ENCODE measurements around the gene FGFR4. TPM values are rescaled to one million over a fixed set of nuclear protein-coding genes. Genes with fewer than 3 reads are reported as not detected.
A peak's percentile ranks its signal among the peaks of the same experiment; 100 is the strongest.

Gene FGFR4
- total and polyA plus RNA-seq, 2 donors (not counting 1 experiment from before 2014, with no cell fraction given), result 1.2 to 2.7 TPM

GRCh38 chr5:177124486-177124991 is 37.8 kb downstream of the FGFR4 start:
- peak overlapping the region; percentile 37 for H3K27ac Mint-ChIP-seq
- H3K27ac ChIP-seq (ENCODE audit: low read length in 2 of 2), result peak overlapping the region; percentile 50 to 73
- no peaks in the 10 kb centered on the region for H4K20me1 ChIP-seq (ENCODE audit: control insufficient read depth, insufficient read depth, low read length, poor library complexity, severe bottlenecking)
- no peaks in the 10 kb centered on the region for H3K79me2 ChIP-seq (ENCODE audit: control insufficient read depth, insufficient read depth, low read length)
- peak overlapping the region; percentile 1 for H3K9ac ChIP-seq (ENCODE audit: low read length)
- H3K4me2 ChIP-seq (replicated peaks; ENCODE audit: low read depth, low read length, poor library complexity, severe bottlenecking), result peak overlapping the region; percentile 52
- H2AFZ ChIP-seq (ENCODE audit: insufficient read depth, low read depth, low read length, poor library complexity, severe bottlenecking), result peak overlapping the region; percentile 44
- H3K4me1 Mint-ChIP-seq, result peaks cover 31% of the 10 kb centered on the region
- no peak for TF ChIP-seq CTCF (IDR thresholded peaks at IDR 0.05)
- no peak for TF ChIP-seq EZH2 (IDR thresholded peaks at IDR 0.05; ENCODE audit: borderline replicate concordance, insufficient read depth, low read depth, low read length, poor library complexity, severe bottlenecking)
- ChIA-PET POLR2A (interaction anchor here (0.6 to 1.4 kb wide), 2 partner anchors 9 to 16 kb away, joined by 3 to 8 read pairs; partner anchors contain the start of gene NSD1), CTCF (interaction anchor here (0.6 to 9.5 kb wide), 6 partner anchors 8 to 464 kb away, joined by 3 to 89 read pairs (median 4); no protein-coding TSS in a partner anchor)
- peak; percentile 71 for ATAC-seq (ENCODE audit: low read depth)
- DNase-seq, result peak; percentile 59
- intact Hi-C loops (cut with micrococcal nuclease), result no loop called here
- no peaks in the 10 kb centered on the region for H3K9me3 ChIP-seq (ENCODE audit: control extremely low read depth in 1 of 3, control insufficient read depth in 2 of 3, insufficient read depth in 1 of 3, low read length in 2 of 3)
- 94% methylated on average over 2 of the region's 4 CpGs for WGBS (ENCODE audit: insufficient coverage)
- H3K4me1 ChIP-seq (ENCODE audit: control insufficient read depth in 2 of 2, insufficient read depth in 2 of 2, low read length in 2 of 2), result peaks cover 13 to 28% of the 10 kb centered on the region in 2 donors
- peak overlapping the region in 2 of 5 experiments; percentile 13 to 14 for H3K4me3 ChIP-seq (ENCODE audit: control extremely low read depth in 1 of 5, extremely low read depth in 1 of 5, insufficient read depth in 1 of 5, low read depth in 2 of 5, low read length in 4 of 5)
- no peaks in the 10 kb centered on the region for H3K27me3 ChIP-seq (replicated peaks in 1 of 4; ENCODE audit: control extremely low read depth in 1 of 4, control insufficient read depth in 3 of 4, insufficient read depth in 4 of 4, low read length in 3 of 4)
- no peaks in the 10 kb centered on the region for H3K36me3 ChIP-seq (replicated peaks in 1 of 2; ENCODE audit: control extremely low read depth in 1 of 2, control insufficient read depth in 1 of 2, extremely low read depth in 1 of 2, insufficient read depth in 2 of 2, low read length in 1 of 2)
- no peaks in the 10 kb centered on the region for H3K27me3 Mint-ChIP-seq
- peak overlapping the region; percentile 74 for H3K4me3 Mint-ChIP-seq
- H3K9me3 Mint-ChIP-seq (ENCODE audit: insufficient read depth), result no peaks in the 10 kb centered on the region

GRCh38 chr5:177126771-177127170 is 40.1 kb downstream of the FGFR4 start:
- H3K4me1 Mint-ChIP-seq, result peaks cover 42% of the 10 kb centered on the region
- H3K4me2 ChIP-seq (replicated peaks; ENCODE audit: low read depth, low read length, poor library complexity, severe bottlenecking), result no peak overlapping the region
- H3K4me3 ChIP-seq (ENCODE audit: control extremely low read depth in 1 of 5, extremely low read depth in 1 of 5, insufficient read depth in 1 of 5, low read depth in 2 of 5, low read length in 4 of 5), result no peak overlapping the region
- no CpG with 5 or more reads among the region's 1 CpG for WGBS (ENCODE audit: insufficient coverage)
- CTCF ChIA-PET, result interaction anchor here (0.6 to 9.5 kb wide), 2 partner anchors 14 to 67 kb away, joined by 3 to 89 read pairs; no protein-coding TSS in a partner anchor
- ATAC-seq (ENCODE audit: low read depth), result no peak
- H3K4me1 ChIP-seq (ENCODE audit: control insufficient read depth in 2 of 2, insufficient read depth in 2 of 2, low read length in 2 of 2), result peaks cover 13 to 30% of the 10 kb centered on the region in 2 donors
- H3K36me3 ChIP-seq (replicated peaks in 1 of 2; ENCODE audit: control extremely low read depth in 1 of 2, control insufficient read depth in 1 of 2, extremely low read depth in 1 of 2, insufficient read depth in 2 of 2, low read length in 1 of 2), result no peaks in the 10 kb centered on the region
- POLR2A ChIA-PET, result interaction anchor here (0.7 kb wide), 1 partner anchor 160 kb away, joined by 5 read pairs; no protein-coding TSS in a partner anchor
- no peaks in the 10 kb centered on the region for H4K20me1 ChIP-seq (ENCODE audit: control insufficient read depth, insufficient read depth, low read length, poor library complexity, severe bottlenecking)
- no peak for TF ChIP-seq EZH2 (IDR thresholded peaks at IDR 0.05; ENCODE audit: borderline replicate concordance, insufficient read depth, low read depth, low read length, poor library complexity, severe bottlenecking)
- no peak for TF ChIP-seq CTCF (IDR thresholded peaks at IDR 0.05)
- no peak for DNase-seq
- H2AFZ ChIP-seq (ENCODE audit: insufficient read depth, low read depth, low read length, poor library complexity, severe bottlenecking), result no peak overlapping the region
- H3K9me3 ChIP-seq (ENCODE audit: control extremely low read depth in 1 of 3, control insufficient read depth in 2 of 3, insufficient read depth in 1 of 3, low read length in 2 of 3), result no peaks in the 10 kb centered on the region
- H3K27ac ChIP-seq (ENCODE audit: low read length in 2 of 2), result no peak overlapping the region
- no peaks in the 10 kb centered on the region for H3K27me3 Mint-ChIP-seq
- H3K4me3 Mint-ChIP-seq, result no peak overlapping the region
- intact Hi-C loops (cut with micrococcal nuclease), result no loop called here
- H3K27ac Mint-ChIP-seq, result no peak overlapping the region
- no peaks in the 10 kb centered on the region for H3K79me2 ChIP-seq (ENCODE audit: control insufficient read depth, insufficient read depth, low read length)
- no peaks in the 10 kb centered on the region for H3K27me3 ChIP-seq (replicated peaks in 1 of 4; ENCODE audit: control extremely low read depth in 1 of 4, control insufficient read depth in 3 of 4, insufficient read depth in 4 of 4, low read length in 3 of 4)
- H3K9me3 Mint-ChIP-seq (ENCODE audit: insufficient read depth), result no peaks in the 10 kb centered on the region
- H3K9ac ChIP-seq (ENCODE audit: low read length), result no peak overlapping the region

Data from B cell (primary cell).